Tibial nerve (tissue), 4 donors: ENCODE measurements around the gene CD244. TPM values are rescaled to one million over a fixed set of nuclear protein-coding genes. Genes with fewer than 3 reads are reported as not detected.
"Not testable (repeated sequence)": the region's sequence is repeated elsewhere in the genome, so short reads cannot be mapped to it uniquely, and the experiment has no call there.

Source experiments
- DNase-seq, 2 donors: peaks; one replicate each; pipeline ENCODE4 v3.0.0-alpha.2; 2019; ENCODE audit warnings: low spot score in 2 of 2
- H3K27ac ChIP-seq, 4 donors: fragments of 200-600 bp; sonication (generic) in 3 of 4; one replicate each; pipeline ENCODE4 v1.5.1; 2017 to 2019; ENCODE audit warnings: mild to moderate bottlenecking in 1 of 4
- H3K27me3 ChIP-seq, 2 donors: fragments of 200-600 bp; sonication (generic) in 1 of 2; one replicate each; pipeline versions ENCODE4 v1.5.1 to v1.6.0; 2017 to 2019
- H3K36me3 ChIP-seq, 3 donors: fragments of 200-600 bp; sonication (generic); one replicate each; pipeline ENCODE4 v1.5.1; 2018 to 2019
- H3K4me1 ChIP-seq, 4 donors: fragments of 200-600 bp; sonication (generic) in 3 of 4; one replicate each; pipeline ENCODE4 v1.5.1; 2017 to 2019
- H3K4me3 ChIP-seq, 4 donors: fragments of 200-600 bp; sonication (generic) in 3 of 4; one replicate each; pipeline ENCODE4 v1.5.1; 2017 to 2019; ENCODE audit warnings: mild to moderate bottlenecking in 1 of 4, moderate library complexity in 1 of 4
- H3K9me3 ChIP-seq, 4 donors: fragments of 200-600 bp; sonication (generic) in 3 of 4; one replicate each; pipeline ENCODE4 v1.5.1; 2017 to 2019
- CTCF ChIP-seq, 5 experiments: fragments of 200-600 bp in 3 of 5; fragments of 450-650 bp in 2 of 5; sonication (generic) in 3 of 5; IDR thresholded peaks; one replicate each; pipeline ENCODE4 v1.5.1; 2016 to 2019; ENCODE audit warnings: antibody characterized with exemption in 5 of 5, mild to moderate bottlenecking in 3 of 5, moderate library complexity in 2 of 5
- EP300 ChIP-seq, 2 donors: sonication (generic); formaldehyde crosslinking; IDR thresholded peaks; one replicate each; pipeline ENCODE4 v1.6.1; 2017; ENCODE audit warnings: antibody characterized with exemption in 2 of 2, mild to moderate bottlenecking in 1 of 2
- POLR2A ChIP-seq, 2 donors: fragments of 450-650 bp; IDR thresholded peaks; one replicate each; pipeline ENCODE4 v1.6.1; 2017; ENCODE audit warnings: antibody characterized with exemption in 2 of 2, mild to moderate bottlenecking in 2 of 2, moderate library complexity in 2 of 2
- WGBS, 2 donors: methylation state at CpG; one replicate each; pipeline ENCODE4 v1.1.5; 2018; 5-methylcytosine and 5-hydroxymethylcytosine counted together
- total RNA-seq, 4 donors: library from RNA; depleted of rRNA; stranded (reverse); fragments of >200 nt; gene quantifications; one replicate each; pipeline ENCODE4 v1.1.0, GENCODE V29; 2016

The CD244 gene
- total RNA-seq, 4 donors from 2014 or later: 0.63 to 0.98 (median 0.90) TPM; not detected in 1

DNA sequence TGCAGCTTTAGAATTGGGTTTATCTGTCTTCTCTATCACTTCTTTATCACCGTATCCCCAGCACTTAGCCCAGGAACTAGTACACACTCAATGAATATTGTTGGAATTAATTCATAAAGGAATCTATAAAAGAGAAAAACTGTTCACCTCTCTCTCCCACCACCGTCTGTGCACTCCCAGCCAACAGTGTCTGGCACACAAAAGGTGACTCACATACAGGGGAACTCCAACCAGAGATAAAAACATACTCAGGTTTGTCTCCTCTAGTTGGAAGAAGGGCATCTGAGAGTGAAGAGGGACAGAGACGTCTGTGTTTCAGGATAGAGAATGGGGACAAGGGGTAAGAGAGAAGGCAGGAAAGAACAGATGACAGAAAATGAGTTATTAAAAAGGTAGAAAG, 12.2 kb upstream of the CD244 start:
- Histone ChIP-seq H3K27me3 (no peaks in the 10 kb centered on the region), H3K27ac (no peak overlapping the region), H3K9me3 (no peaks in the 10 kb centered on the region), H3K4me3 (no peak overlapping the region), H3K4me1 (no peaks in the 10 kb centered on the region), H3K36me3 (no peaks in the 10 kb centered on the region)
- TF ChIP-seq POLR2A (IDR thresholded peaks at IDR 0.05) (no peak), CTCF (IDR thresholded peaks at IDR 0.05) (no peak), EP300 (IDR thresholded peaks at IDR 0.05) (no peak)
- 70 to 72% methylated on average over 3 of the region's 3 CpGs for WGBS, 2 donors
- no peak for DNase-seq

- 68 to 84% methylated on average over 3 of the region's 3 CpGs for WGBS, 2 donors
- DNase-seq: no peak
- Histone ChIP-seq H3K4me3 (no peak overlapping the region), H3K27ac (no peak overlapping the region), H3K36me3 (no peaks in the 10 kb centered on the region), H3K27me3 (no peaks in the 10 kb centered on the region), H3K4me1 (no peaks in the 10 kb centered on the region), H3K9me3 (no peaks in the 10 kb centered on the region)
- TF ChIP-seq POLR2A (IDR thresholded peaks at IDR 0.05): no peak
- TF ChIP-seq CTCF (IDR thresholded peaks at IDR 0.05): no peak
- TF ChIP-seq EP300 (IDR thresholded peaks at IDR 0.05): no peak
Observed at GRCh38 chr1:160868141-160868540, 5.5 kb upstream of the CD244 start.

DNA sequence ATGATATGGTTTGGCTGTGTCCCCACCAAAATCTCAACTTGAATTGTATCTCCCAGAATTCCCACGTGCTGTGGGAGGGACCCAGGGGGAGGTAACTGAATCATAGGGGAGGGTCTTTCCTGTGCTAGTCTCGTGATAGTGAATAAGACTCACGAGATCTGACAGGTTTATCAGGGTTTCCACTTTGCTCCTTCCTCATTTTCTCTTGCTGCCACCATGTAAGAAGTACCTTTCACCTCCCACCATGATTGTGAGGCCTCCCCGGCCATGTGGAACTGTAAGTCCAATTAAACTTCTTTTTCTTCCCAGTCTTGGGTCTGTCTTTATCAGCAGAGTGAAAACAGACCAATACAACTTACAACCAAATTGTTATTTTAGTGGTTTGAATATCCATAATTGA, 5.0 kb upstream of the CD244 start:
- not testable (repeated sequence) for H3K27ac ChIP-seq, H3K9me3 ChIP-seq, H3K4me1 ChIP-seq, H3K27me3 ChIP-seq, H3K36me3 ChIP-seq, H3K4me3 ChIP-seq, DNase-seq
- 46 to 50% methylated on average over 4 of the region's 4 CpGs for WGBS, 2 donors

GRCh38 chr1:160866695-160867260, 4.1 kb upstream of the CD244 start:
- no peak for DNase-seq
- no peak overlapping the region for H3K27ac ChIP-seq
- H3K4me3 ChIP-seq: no peak overlapping the region
- TF ChIP-seq POLR2A (IDR thresholded peaks at IDR 0.05): no peak
- no peak for TF ChIP-seq CTCF (IDR thresholded peaks at IDR 0.05)
- TF ChIP-seq EP300 (IDR thresholded peaks at IDR 0.05): no peak
- H3K36me3 ChIP-seq: no peaks in the 10 kb centered on the region
- H3K27me3 ChIP-seq: no peaks in the 10 kb centered on the region
- no peaks in the 10 kb centered on the region for H3K9me3 ChIP-seq
- H3K4me1 ChIP-seq: no peaks in the 10 kb centered on the region
- 72 to 75% methylated on average over 6 of the region's 6 CpGs for WGBS, 2 donors

- H3K9me3 ChIP-seq: no peaks in the 10 kb centered on the region
- no peak for DNase-seq
- H3K27me3 ChIP-seq: no peaks in the 10 kb centered on the region
Observed at GRCh38 chr1:160866001-160866694, 3.5 kb upstream of the CD244 start.

More at GRCh38 chr1:160866001-160866694, 3.5 kb upstream of the CD244 start:
- Histone ChIP-seq H3K27ac (no peak overlapping the region), H3K4me3 (no peak overlapping the region), H3K36me3 (no peaks in the 10 kb centered on the region), H3K4me1 (no peaks in the 10 kb centered on the region)
- TF ChIP-seq POLR2A (IDR thresholded peaks at IDR 0.05): no peak
- no peak for TF ChIP-seq CTCF (IDR thresholded peaks at IDR 0.05)
- TF ChIP-seq EP300 (IDR thresholded peaks at IDR 0.05): no peak
